B cell (primary cell): ENCODE measurements around the gene EHD3. TPM values are rescaled to one million over a fixed set of nuclear protein-coding genes. Genes with fewer than 3 reads are reported as not detected.

Source experiments
- ATAC-seq: fragments of 200-7000 bp; cut with Tn5 transposase; one replicate; pipeline ENCODE4 v1.10.0; 2021; ENCODE audit warnings: low read depth, mild to moderate bottlenecking, moderate number of reproducible peaks, moderate library complexity
- CTCF ChIA-PET: fragments of 350-600 bp; sonication (Branson Sonifier 250); formaldehyde crosslinking; loops from one replicate; lab custom pipeline; 2021; ENCODE audit warnings: antibody characterized with exemption, inconsistent platforms; lab: Charles Lee
- POLR2A ChIA-PET: fragments of 350-600 bp; sonication (Branson Sonifier 250); formaldehyde crosslinking; loops from one replicate; lab custom pipeline; 2021; ENCODE audit warnings: antibody characterized with exemption; lab: Charles Lee
- DNase-seq: peaks from one replicate; pipeline ENCODE4 v3.0.0; 2013
- H2AFZ ChIP-seq: 2 replicates; pipeline ENCODE4 v1.6.1; 2012; ENCODE audit warnings: mild to moderate bottlenecking, low read depth, low read length; ENCODE audit not compliant: insufficient read depth, poor library complexity, severe bottlenecking
- H3K27ac ChIP-seq, 2 donors: 1 replicate in 1 of 2; 2 replicates in 1 of 2; pipeline ENCODE4 v1.5.1; 2012 to 2013; ENCODE audit warnings: low read length in 2 of 2, mild to moderate bottlenecking in 2 of 2, moderate library complexity in 1 of 2
- H3K27me3 ChIP-seq, 4 experiments: fragments of 200-600 bp in 1 of 4; sonication (generic) in 1 of 4; replicated peaks in 1 of 4; 1 replicate in 2 of 4; 2 replicates in 2 of 4; pipeline versions ENCODE4 v1.6.1 to v1.7.0; 2013 to 2016; ENCODE audit warnings: low read length in 3 of 4, mild to moderate bottlenecking in 2 of 4, mixed read lengths in 1 of 4, moderate library complexity in 1 of 4; ENCODE audit not compliant: insufficient read depth in 4 of 4, control insufficient read depth in 3 of 4; ENCODE audit errors: control extremely low read depth in 1 of 4
- H3K36me3 ChIP-seq, 2 experiments: replicated peaks in 1 of 2; 1 replicate in 1 of 2; 2 replicates in 1 of 2; pipeline versions ENCODE4 v1.6.1 to v1.7.1; 2013; ENCODE audit warnings: low read length in 1 of 2; ENCODE audit not compliant: insufficient read depth in 2 of 2, control insufficient read depth in 1 of 2; ENCODE audit errors: control extremely low read depth in 1 of 2, extremely low read depth in 1 of 2
- H3K4me1 ChIP-seq, 2 donors: fragments of 200-600 bp in 1 of 2; sonication (generic) in 1 of 2; 1 replicate in 1 of 2; 2 replicates in 1 of 2; pipeline versions ENCODE4 v1.5.1 to v1.6.1; 2013 to 2017; ENCODE audit warnings: low read length in 2 of 2; ENCODE audit not compliant: control insufficient read depth in 2 of 2, insufficient read depth in 2 of 2
- H3K4me2 ChIP-seq: replicated peaks from 2 replicates; pipeline ENCODE3; 2012; ENCODE audit warnings: mild to moderate bottlenecking, low read depth, low read length; ENCODE audit not compliant: poor library complexity, severe bottlenecking
- H3K4me3 ChIP-seq, 5 experiments: fragments of 200-600 bp in 1 of 5; sonication (generic) in 1 of 5; 1 replicate in 3 of 5; 2 replicates in 2 of 5; pipeline versions ENCODE4 v1.5.1 to v1.7.0; 2011 to 2016; ENCODE audit warnings: low read length in 4 of 5, mild to moderate bottlenecking in 4 of 5, low read depth in 2 of 5, control low read depth in 1 of 5, moderate library complexity in 1 of 5; ENCODE audit not compliant: insufficient read depth in 1 of 5; ENCODE audit errors: control extremely low read depth in 1 of 5, extremely low read depth in 1 of 5
- H3K79me2 ChIP-seq: fragments of 200-600 bp; sonication (generic); one replicate; pipeline ENCODE4 v1.6.0; 2016; ENCODE audit warnings: low read length; ENCODE audit not compliant: control insufficient read depth, insufficient read depth
- H3K9ac ChIP-seq: fragments of 200-600 bp; sonication (generic); 2 replicates; pipeline ENCODE4 v1.6.1; 2017; ENCODE audit warnings: mild to moderate bottlenecking, low read length, moderate library complexity
- H3K9me3 ChIP-seq, 3 donors: one replicate each; pipeline versions ENCODE4 v1.6.1 to v1.7.1; 2013; ENCODE audit warnings: low read length in 2 of 3; ENCODE audit not compliant: control insufficient read depth in 2 of 3, insufficient read depth in 1 of 3; ENCODE audit errors: control extremely low read depth in 1 of 3
- H4K20me1 ChIP-seq: 2 replicates; pipeline ENCODE4 v1.6.0; 2012; ENCODE audit warnings: mild to moderate bottlenecking, low read length; ENCODE audit not compliant: insufficient read depth, control insufficient read depth, poor library complexity, severe bottlenecking
- H3K27ac Mint-ChIP-seq: one replicate; pipeline ENCODE4 v1.8.0; 2021; ENCODE audit warnings: mixed read lengths
- H3K27me3 Mint-ChIP-seq: one replicate; pipeline ENCODE4 v1.8.0; 2021; ENCODE audit warnings: mixed read lengths
- H3K4me1 Mint-ChIP-seq: one replicate; pipeline ENCODE4 v1.8.0; 2021; ENCODE audit warnings: mixed read lengths
- H3K4me3 Mint-ChIP-seq: one replicate; pipeline ENCODE4 v1.8.0; 2021; ENCODE audit warnings: mixed read lengths
- H3K9me3 Mint-ChIP-seq: one replicate; pipeline ENCODE4 v1.8.0; 2022; ENCODE audit warnings: mixed read lengths; ENCODE audit not compliant: insufficient read depth
- EZH2 ChIP-seq: IDR thresholded peaks from 2 replicates; pipeline ENCODE4 v1.6.1; 2012; ENCODE audit warnings: borderline replicate concordance, low read depth, mild to moderate bottlenecking, moderate library complexity, low read length; ENCODE audit not compliant: insufficient read depth, poor library complexity, severe bottlenecking
- WGBS: methylation state at CpG from one replicate; pipeline ENCODE4 v1.1.5; 2013; ENCODE audit warnings: missing lambda C conversion rate; ENCODE audit not compliant: insufficient coverage; 5-methylcytosine and 5-hydroxymethylcytosine counted together
- intact Hi-C: fragments of 100-400 bp; cut with micrococcal nuclease; formaldehyde crosslinking; loops from one replicate; pipeline ENCODE4 v1.10.0; 2022
- polyA plus RNA-seq: library from polyadenylated mRNA; depleted of rRNA; stranded (reverse); fragments of >200 nt; gene quantifications from 2 replicates; pipeline ENCODE4 v1.2.3, GENCODE V29; 2012
- total RNA-seq, 2 donors: library from RNA; stranded (reverse); fragments of 120-200 nt in 1 of 2; gene quantifications; 1 replicate in 1 of 2; 2 replicates in 1 of 2; pipeline versions ENCODE4 v1.2.3 to v1.2.4, GENCODE V29; 2013 to 2022
- TF ChIP-seq, protein P1 (sequence below): fragments of 200-600 bp; IDR thresholded peaks from one replicate; pipeline ENCODE4 v1.8.0; 2022; ENCODE audit warnings: antibody characterized with exemption, mild to moderate bottlenecking

EHD3 gene
- total and polyA plus RNA-seq, 2 donors (not counting 1 experiment from before 2014, with no cell fraction given): 19.0 to 60.5 TPM

DNA sequence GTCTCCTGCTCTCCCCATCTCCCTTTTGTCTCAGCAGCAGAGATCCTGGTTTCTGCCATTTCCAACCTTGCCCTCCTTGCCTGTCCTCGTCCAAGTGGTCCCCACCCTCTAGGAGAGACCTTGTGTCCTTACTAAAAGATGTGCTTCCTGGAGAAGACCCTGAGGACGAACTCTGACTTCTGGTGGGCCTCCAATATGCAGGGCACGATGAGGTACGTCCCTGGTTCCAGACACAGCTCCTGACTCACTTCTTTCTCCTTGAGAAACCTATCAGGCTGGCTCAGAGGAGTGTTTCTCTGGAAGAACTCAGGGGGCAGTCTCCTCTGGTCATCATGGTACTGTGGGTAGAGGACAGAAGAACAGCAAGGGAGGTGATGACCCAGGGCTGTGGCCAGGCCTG lies 44.8 kb upstream of the EHD3 start:
- H3K79me2 ChIP-seq: no peaks in the 10 kb centered on the region
- ATAC-seq (no peak), DNase-seq (no peak)
- H3K9me3 Mint-ChIP-seq: no peaks in the 10 kb centered on the region
- no peaks in the 10 kb centered on the region for H4K20me1 ChIP-seq
- peaks cover 0 to 8% of the 10 kb centered on the region in 2 experiments for H3K36me3 ChIP-seq
- H3K27ac ChIP-seq: no peak overlapping the region
- 97% methylated on average over 4 of the region's 4 CpGs for WGBS
- no peak overlapping the region for H2AFZ ChIP-seq
- H3K27me3 ChIP-seq: no peaks in the 10 kb centered on the region
- peaks cover 0 to 6% of the 10 kb centered on the region in 2 donors for H3K4me1 ChIP-seq
- intact Hi-C loops: no loop called here
- no peak overlapping the region for H3K4me2 ChIP-seq
- H3K4me3 ChIP-seq: no peak overlapping the region
- H3K27me3 Mint-ChIP-seq: no peaks in the 10 kb centered on the region
- ChIA-PET CTCF (interaction anchor here (0.8 to 1.5 kb wide), 2 partner anchors 17 to 19 kb away, joined by 3 read pairs; no protein-coding TSS in a partner anchor), POLR2A (no interaction called here)
- no peak overlapping the region for H3K4me3 Mint-ChIP-seq
- H3K4me1 Mint-ChIP-seq: peaks cover 7% of the 10 kb centered on the region
- H3K9me3 ChIP-seq: peaks cover 0 to 2% (median 0%) of the 10 kb centered on the region in 3 donors
- no peak overlapping the region for H3K27ac Mint-ChIP-seq
- no peak overlapping the region for H3K9ac ChIP-seq
- TF ChIP-seq EZH2: no peak
- TF ChIP-seq, protein P1, sequence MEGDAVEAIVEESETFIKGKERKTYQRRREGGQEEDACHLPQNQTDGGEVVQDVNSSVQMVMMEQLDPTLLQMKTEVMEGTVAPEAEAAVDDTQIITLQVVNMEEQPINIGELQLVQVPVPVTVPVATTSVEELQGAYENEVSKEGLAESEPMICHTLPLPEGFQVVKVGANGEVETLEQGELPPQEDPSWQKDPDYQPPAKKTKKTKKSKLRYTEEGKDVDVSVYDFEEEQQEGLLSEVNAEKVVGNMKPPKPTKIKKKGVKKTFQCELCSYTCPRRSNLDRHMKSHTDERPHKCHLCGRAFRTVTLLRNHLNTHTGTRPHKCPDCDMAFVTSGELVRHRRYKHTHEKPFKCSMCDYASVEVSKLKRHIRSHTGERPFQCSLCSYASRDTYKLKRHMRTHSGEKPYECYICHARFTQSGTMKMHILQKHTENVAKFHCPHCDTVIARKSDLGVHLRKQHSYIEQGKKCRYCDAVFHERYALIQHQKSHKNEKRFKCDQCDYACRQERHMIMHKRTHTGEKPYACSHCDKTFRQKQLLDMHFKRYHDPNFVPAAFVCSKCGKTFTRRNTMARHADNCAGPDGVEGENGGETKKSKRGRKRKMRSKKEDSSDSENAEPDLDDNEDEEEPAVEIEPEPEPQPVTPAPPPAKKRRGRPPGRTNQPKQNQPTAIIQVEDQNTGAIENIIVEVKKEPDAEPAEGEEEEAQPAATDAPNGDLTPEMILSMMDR: no peak

- no peaks in the 10 kb centered on the region for H3K79me2 ChIP-seq
- POLR2A ChIA-PET: no interaction called here
- DNase-seq (no peak), ATAC-seq (no peak)
- H3K9ac ChIP-seq: no peak overlapping the region
- Mint-ChIP-seq H3K27ac (no peak overlapping the region), H3K27me3 (no peaks in the 10 kb centered on the region), H3K9me3 (no peaks in the 10 kb centered on the region), H3K4me3 (no peak overlapping the region), H3K4me1 (peaks cover 11% of the 10 kb centered on the region)
- no peaks in the 10 kb centered on the region for H3K9me3 ChIP-seq
- peaks cover 0 to 8% of the 10 kb centered on the region in 2 experiments for H3K36me3 ChIP-seq
- CTCF ChIA-PET: no interaction called here
- peaks cover 0 to 8% of the 10 kb centered on the region in 2 donors for H3K4me1 ChIP-seq
- intact Hi-C loops: no loop called here
- H3K27ac ChIP-seq: no peak overlapping the region
- H3K27me3 ChIP-seq: no peaks in the 10 kb centered on the region
- TF ChIP-seq, protein P1: no peak
- no peak for TF ChIP-seq EZH2
- WGBS: no CpG with 5 or more reads among the region's 1 CpG
- no peak overlapping the region for H3K4me2 ChIP-seq
- H4K20me1 ChIP-seq: no peaks in the 10 kb centered on the region
- no peak overlapping the region for H3K4me3 ChIP-seq
- no peak overlapping the region for H2AFZ ChIP-seq
These were observed 43.8 kb upstream of the EHD3 start for GRCh38 chr2:31190188-31190587.
